Panc1 (cell line): Measurements from ENCODE around the gene SEC61A2. TPM values are rescaled to one million over a fixed set of nuclear protein-coding genes. Genes with fewer than 3 reads are reported as not detected.

Experiments
- ATAC-seq: fragments of 200-7000 bp; cut with Tn5 transposase; 2 replicates; pipeline ENCODE4 v1.9.1; 2020; ENCODE audit warnings: mild to moderate bottlenecking, moderate library complexity
- BruUV-seq: library from RNA; stranded (reverse); fragments of 400-500 nt; replicated peaks from 2 replicates; lab custom pipeline; 2021; lab: Mats Ljungman, UMichigan
- CTCF ChIA-PET: fragments of 300-600 bp; sonication (Branson Sonifier 250); formaldehyde crosslinking; loops from one replicate; lab custom pipeline; 2022; ENCODE audit warnings: antibody characterized with exemption; lab: Charles Lee
- POLR2A ChIA-PET: fragments of 300-600 bp; sonication (Branson Sonifier 250); formaldehyde crosslinking; loops from one replicate; lab custom pipeline; 2022; ENCODE audit warnings: antibody characterized with exemption; lab: Charles Lee
- DNase-seq: peaks from one replicate; pipeline ENCODE4 v3.0.0-alpha.2; 2010; ENCODE audit warnings: low read depth, low spot score
- H3K27ac ChIP-seq: 2 replicates; pipeline ENCODE4 v1.5.1; 2011; ENCODE audit warnings: mild to moderate bottlenecking, low read length, inconsistent platforms
- H3K27me3 ChIP-seq: fragments of 200-500 bp; sonication (Bioruptor generic); 2 replicates; pipeline ENCODE4 v1.6.0; 2014; ENCODE audit warnings: low read length, inconsistent platforms; ENCODE audit not compliant: control insufficient read depth, insufficient read depth
- H3K36me3 ChIP-seq: fragments of 200-500 bp; sonication (Bioruptor generic); 2 replicates; pipeline ENCODE4 v1.5.1; 2014; ENCODE audit warnings: inconsistent platforms, mild to moderate bottlenecking, low read length, moderate library complexity; ENCODE audit not compliant: control insufficient read depth, insufficient read depth
- H3K4me1 ChIP-seq: 2 replicates; pipeline ENCODE4 v1.5.1; 2011; ENCODE audit warnings: inconsistent platforms, mild to moderate bottlenecking, low read length, moderate library complexity; ENCODE audit not compliant: control insufficient read depth, insufficient read depth
- H3K4me3 ChIP-seq, 2 experiments: 2 replicates each; pipeline ENCODE4 v1.5.1; 2011 to 2012; ENCODE audit warnings: low read depth in 2 of 2, low read length in 2 of 2, mild to moderate bottlenecking in 2 of 2, inconsistent platforms in 1 of 2, moderate library complexity in 1 of 2
- H3K9me3 ChIP-seq: fragments of 200-500 bp; sonication (Bioruptor generic); 2 replicates; pipeline ENCODE4 v1.5.1; 2014; ENCODE audit warnings: low read depth, mild to moderate bottlenecking, inconsistent platforms, low read length, moderate library complexity; ENCODE audit not compliant: control insufficient read depth, insufficient read depth
- CTCF ChIP-seq: fragments of 450-650 bp; IDR thresholded peaks from 2 replicates; pipeline ENCODE4 v1.5.1; 2017; ENCODE audit warnings: mild to moderate bottlenecking
- POLR2AphosphoS5 ChIP-seq: IDR thresholded peaks from 2 replicates; pipeline ENCODE4 v1.6.1; 2012; ENCODE audit warnings: mild to moderate bottlenecking, low read depth, low read length, moderate library complexity
- REST ChIP-seq, 2 experiments: IDR thresholded peaks; 2 replicates each; pipeline ENCODE4 v1.6.1; 2011 to 2012; ENCODE audit warnings: low read depth in 2 of 2, control low read depth in 1 of 2, low read length in 1 of 2, mild to moderate bottlenecking in 1 of 2, moderate library complexity in 1 of 2; ENCODE audit not compliant: insufficient read depth in 1 of 2
- SIN3A ChIP-seq: IDR thresholded peaks from 2 replicates; pipeline ENCODE4 v1.6.1; 2012; ENCODE audit warnings: low read depth, mild to moderate bottlenecking, low read length, moderate library complexity, borderline replicate concordance; ENCODE audit not compliant: insufficient read depth
- TCF7L2 ChIP-seq: IDR thresholded peaks from 2 replicates; pipeline ENCODE4 v1.6.1; 2011; ENCODE audit warnings: mild to moderate bottlenecking, low read depth, low read length, inconsistent platforms
- in situ Hi-C: cut with HindIII; loops from 2 replicates; pipeline ENCODE4 v1.10.0; 2016; ENCODE audit warnings: low sequenced_read_pairs, low pct_unique_long_range_greater_than_20kb
- intact Hi-C: fragments of 100-400 bp; cut with micrococcal nuclease; formaldehyde crosslinking; loops from one replicate; pipeline ENCODE4 v1.10.0; 2022; ENCODE audit not compliant: unreplicated experiment
- total RNA-seq: library from RNA; stranded (reverse); gene quantifications from one replicate; pipeline ENCODE4 v1.2.1, GENCODE V29; 2021; ENCODE audit not compliant: unreplicated experiment

SEC61A2 gene
- total RNA-seq, 1 experiment from 2014 or later, result 8.8 TPM

- intact Hi-C loops, result no loop called here
- CTCF ChIA-PET, result no interaction called here
These were observed 83.0 kb downstream of the SEC61A2 start for GRCh38 chr10:12212454-12212853.

GRCh38 chr10:12213621-12214020, 84.1 kb downstream of the SEC61A2 start:
- Histone ChIP-seq H3K4me1 (no peaks in the 10 kb centered on the region), H3K9me3 (no peaks in the 10 kb centered on the region), H3K27me3 (no peaks in the 10 kb centered on the region), H3K27ac (no peak overlapping the region), H3K4me3 (no peak overlapping the region), H3K36me3 (peaks cover 18% of the 10 kb centered on the region)
- intact Hi-C loops (no loop called here), in situ Hi-C loops (no loop called here)
- ChIA-PET POLR2A (no interaction called here), CTCF (interaction anchor here (0.6 kb wide), 1 partner anchor 10 kb away, joined by 8 read pairs; no protein-coding TSS in a partner anchor)
- DNase-seq (no peak), ATAC-seq (no peak)
- no TSS peak for BruUV-seq
- TF ChIP-seq REST (IDR thresholded peaks at IDR 0.05; ENCODE audit: insufficient read depth in 1 of 2, low read depth in 2 of 2, low read length in 1 of 2), result no peak
- TF ChIP-seq TCF7L2, result no peak
- no peak for TF ChIP-seq SIN3A
- TF ChIP-seq CTCF, result no peak
- TF ChIP-seq POLR2AphosphoS5, result no peak

More at GRCh38 chr10:12212454-12212853, 83.0 kb downstream of the SEC61A2 start:
- DNase-seq, result no peak
- no TSS peak for BruUV-seq
- Histone ChIP-seq H3K27me3 (no peaks in the 10 kb centered on the region), H3K9me3 (no peaks in the 10 kb centered on the region), H3K27ac (no peak overlapping the region), H3K36me3 (peaks cover 18% of the 10 kb centered on the region), H3K4me1 (no peaks in the 10 kb centered on the region), H3K4me3 (no peak overlapping the region)
- POLR2A ChIA-PET, result no interaction called here
- TF ChIP-seq CTCF, result no peak
- no peak for TF ChIP-seq SIN3A
- TF ChIP-seq TCF7L2, result no peak
- TF ChIP-seq POLR2AphosphoS5, result no peak
- TF ChIP-seq REST (IDR thresholded peaks at IDR 0.05; ENCODE audit: insufficient read depth in 1 of 2, low read depth in 2 of 2, low read length in 1 of 2), result no peak
- no peak for ATAC-seq
- in situ Hi-C loops, result no loop called here
